ENCODE measurements around the gene EIF2A. TPM values are rescaled to one million over a fixed set of nuclear protein-coding genes. Genes with fewer than 3 reads are reported as not detected.

EIF2A gene
- total and polyA plus RNA-seq, 2 of the 13 experiments (the other 11 are each of a cell fraction or from before 2014, with no cell fraction given), result 124 to 139 TPM

- CTCF ChIA-PET (ENCODE audit: low intra/inter-chr PET ratio, low total read pairs), result no interaction called here
- no peak for DNase-seq (ENCODE audit: low spot score)
- Histone ChIP-seq H4K20me1 (ENCODE audit: insufficient read depth, low read length) (peaks cover 18% of the 10 kb centered on the region), H3K27ac (ENCODE audit: extremely low read length, insufficient read depth, low read length) (no peak overlapping the region), H3K36me3 (replicated peaks in 1 of 2; ENCODE audit: control insufficient read depth in 1 of 2, insufficient read depth in 2 of 2, low read length in 2 of 2) (peaks cover 0 to under 1% of the 10 kb centered on the region in 2 experiments; a peak in 2 of 5 replicates), H3K27me3 (ENCODE audit: control insufficient read depth in 1 of 2, insufficient read depth in 2 of 2, low read length in 2 of 2) (no peaks in the 10 kb centered on the region), H3K4me3 (replicated peaks in 1 of 3; ENCODE audit: insufficient read depth in 1 of 3, low read depth in 2 of 3, low read length in 3 of 3) (no peak overlapping the region), H3K79me2 (ENCODE audit: insufficient read depth, low read length) (peaks cover 88% of the 10 kb centered on the region), H3K9ac (ENCODE audit: insufficient read depth, low read depth, low read length) (no peak overlapping the region), H3K4me1 (ENCODE audit: insufficient read depth, low read length) (peaks cover 48% of the 10 kb centered on the region), H3K4me2 (ENCODE audit: low read depth, low read length) (0 out of 2 replicates have a peak overlapping the region, but pooled peaks have one; percentile 20), H2AFZ (ENCODE audit: low read length) (no peak overlapping the region), H3K9me3 (ENCODE audit: low read length) (no peaks in the 10 kb centered on the region)
- WGBS (ENCODE audit: low lambda C conversion rate), result 95% methylated on average over 9 of the region's 9 CpGs
- no peak for FAIRE-seq
- in situ Hi-C loops (cut with HindIII; ENCODE audit: extremely low pct_ligation_motif_present, low pct_unique_long_range_greater_than_20kb) (no loop called here), intact Hi-C loops (cut with micrococcal nuclease; ENCODE audit: unreplicated experiment) (no loop called here)
- no TSS peak for BruUV-seq (replicated peaks)
- POLR2A ChIA-PET, result no interaction called here
- no peak for ATAC-seq
- no peak for TF ChIP-seq NRL (CRISPR knock-in tag; IDR thresholded peaks at IDR 0.05; ENCODE audit: borderline replicate concordance)
- no peak for TF ChIP-seq ZBTB1 (CRISPR knock-in tag; IDR thresholded peaks at IDR 0.05; ENCODE audit: borderline replicate concordance)
- no peak for TF ChIP-seq ZNF225 (CRISPR knock-in tag; IDR thresholded peaks at IDR 0.05)
- TF ChIP-seq ZUFSP (CRISPR knock-in tag; IDR thresholded peaks at IDR 0.05; ENCODE audit: borderline replicate concordance), result no peak
- no peak for TF ChIP-seq ESRRA (CRISPR knock-in tag; IDR thresholded peaks at IDR 0.05; ENCODE audit: low read depth)
- TF ChIP-seq ZNF556 (CRISPR knock-in tag; IDR thresholded peaks at IDR 0.05; ENCODE audit: borderline replicate concordance), result no peak
- TF ChIP-seq DZIP1 (CRISPR knock-in tag; IDR thresholded peaks at IDR 0.05), result no peak
- TF ChIP-seq MAF1 (CRISPR knock-in tag; IDR thresholded peaks at IDR 0.05; ENCODE audit: borderline replicate concordance), result no peak
- TF ChIP-seq ZNF644 (CRISPR knock-in tag; IDR thresholded peaks at IDR 0.05; ENCODE audit: low read depth), result no peak
- TF ChIP-seq NFKBIZ (CRISPR knock-in tag; IDR thresholded peaks at IDR 0.05), result no peak
- TF ChIP-seq ZNF788 (CRISPR knock-in tag; IDR thresholded peaks at IDR 0.05; ENCODE audit: borderline replicate concordance), result no peak
- no peak for TF ChIP-seq U2AF2 (IDR thresholded peaks at IDR 0.05; ENCODE audit: low read depth, low read length)
- TF ChIP-seq MTF1 (CRISPR knock-in tag; IDR thresholded peaks at IDR 0.05), result no peak
- TF ChIP-seq KAT7 (CRISPR knock-in tag; IDR thresholded peaks at IDR 0.05; ENCODE audit: borderline replicate concordance), result no peak
- TF ChIP-seq PLSCR1 (CRISPR knock-in tag; IDR thresholded peaks at IDR 0.05; ENCODE audit: borderline replicate concordance), result no peak
- no peak for TF ChIP-seq BHLHE40 (IDR thresholded peaks at IDR 0.05; ENCODE audit: low read length)
Measured at GRCh38 chr3:150605998-150606641, 59.5 kb downstream of the EIF2A start.
